KOPT-K1 (cell line): ENCODE measurements around the gene UPP2.

Source experiments
- H3K27ac ChIP-seq: fragments of 200-600 bp; sonication (generic); 2 replicates; pipeline ENCODE4 v1.5.1; 2016; ENCODE audit warnings: antibody characterized with exemption, mild to moderate bottlenecking, low read depth, low read length; ENCODE audit not compliant: poor library complexity, severe bottlenecking
- H3K36me3 ChIP-seq: fragments of 200-600 bp; sonication (generic); 2 replicates; pipeline ENCODE4 v1.5.1; 2017; ENCODE audit warnings: antibody characterized with exemption, mild to moderate bottlenecking, low read length, moderate library complexity; ENCODE audit not compliant: insufficient read depth
- H3K9me3 ChIP-seq: fragments of 200-600 bp; sonication (generic); 2 replicates; pipeline ENCODE4 v1.5.1; 2017; ENCODE audit warnings: antibody characterized with exemption, low read length, mild to moderate bottlenecking; ENCODE audit not compliant: insufficient read depth, poor library complexity, severe bottlenecking

The UPP2 gene

GRCh38 chr2:158124896-158125295 lies 23.2 kb downstream of the UPP2 start:
- Histone ChIP-seq H3K27ac (no peak overlapping the region), H3K9me3 (no peaks in the 10 kb centered on the region), H3K36me3 (no peaks in the 10 kb centered on the region)

- Histone ChIP-seq H3K27ac (no peak overlapping the region), H3K36me3 (no peaks in the 10 kb centered on the region), H3K9me3 (no peaks in the 10 kb centered on the region)
Observed at GRCh38 chr2:158125756-158126498, 24.3 kb downstream of the UPP2 start.

- H3K36me3 ChIP-seq: no peaks in the 10 kb centered on the region
- H3K27ac ChIP-seq: no peak overlapping the region
- H3K9me3 ChIP-seq: no peaks in the 10 kb centered on the region
Observed at GRCh38 chr2:158127380-158127804, 25.7 kb downstream of the UPP2 start.

GRCh38 chr2:158128168-158128973 lies 26.7 kb downstream of the UPP2 start:
- Histone ChIP-seq H3K36me3 (no peaks in the 10 kb centered on the region), H3K27ac (no peak overlapping the region), H3K9me3 (no peaks in the 10 kb centered on the region)

GRCh38 chr2:158129037-158129436 lies 27.4 kb downstream of the UPP2 start:
- Histone ChIP-seq H3K9me3 (no peaks in the 10 kb centered on the region), H3K36me3 (no peaks in the 10 kb centered on the region), H3K27ac (no peak overlapping the region)

GRCh38 chr2:158130832-158131473 lies 29.3 kb downstream of the UPP2 start:
- Histone ChIP-seq H3K9me3 (no peaks in the 10 kb centered on the region), H3K36me3 (no peaks in the 10 kb centered on the region), H3K27ac (no peak overlapping the region)

- H3K27ac ChIP-seq: no peak overlapping the region
- no peaks in the 10 kb centered on the region for H3K9me3 ChIP-seq
- no peaks in the 10 kb centered on the region for H3K36me3 ChIP-seq
Observed at GRCh38 chr2:158131483-158131912, 29.8 kb downstream of the UPP2 start.

- no peak overlapping the region for H3K27ac ChIP-seq
- H3K9me3 ChIP-seq: no peaks in the 10 kb centered on the region
- H3K36me3 ChIP-seq: no peaks in the 10 kb centered on the region
Observed at GRCh38 chr2:158131919-158132566, 30.4 kb downstream of the UPP2 start.

GRCh38 chr2:158134055-158134454 lies 32.4 kb downstream of the UPP2 start:
- no peaks in the 10 kb centered on the region for H3K9me3 ChIP-seq

GRCh38 chr2:158134655-158135054 lies 33.0 kb downstream of the UPP2 start:
- H3K9me3 ChIP-seq: no peaks in the 10 kb centered on the region
- H3K36me3 ChIP-seq: no peaks in the 10 kb centered on the region
- no peak overlapping the region for H3K27ac ChIP-seq

More at GRCh38 chr2:158134055-158134454, 32.4 kb downstream of the UPP2 start:
- Histone ChIP-seq H3K27ac (no peak overlapping the region), H3K36me3 (no peaks in the 10 kb centered on the region)

GRCh38 chr2:158135096-158135495 lies 33.4 kb downstream of the UPP2 start:
- Histone ChIP-seq H3K9me3 (no peaks in the 10 kb centered on the region), H3K27ac (no peak overlapping the region), H3K36me3 (no peaks in the 10 kb centered on the region)

- Histone ChIP-seq H3K36me3 (no peaks in the 10 kb centered on the region), H3K27ac (no peak overlapping the region), H3K9me3 (no peaks in the 10 kb centered on the region)
Observed at GRCh38 chr2:158138255-158138654, 36.6 kb downstream of the UPP2 start.

- no peaks in the 10 kb centered on the region for H3K36me3 ChIP-seq
Observed at GRCh38 chr2:158140201-158140600, 38.5 kb downstream of the UPP2 start.

GRCh38 chr2:158142165-158142564 lies 40.5 kb downstream of the UPP2 start:
- Histone ChIP-seq H3K9me3 (no peaks in the 10 kb centered on the region), H3K36me3 (no peaks in the 10 kb centered on the region), H3K27ac (no peak overlapping the region)

More at GRCh38 chr2:158140201-158140600, 38.5 kb downstream of the UPP2 start:
- no peaks in the 10 kb centered on the region for H3K9me3 ChIP-seq
- H3K27ac ChIP-seq: no peak overlapping the region
